GM21723 (cell line): ENCODE data around the gene PARP4.
"Not testable (repeated sequence)": the region's sequence is repeated elsewhere in the genome, so short reads cannot be mapped to it uniquely, and the experiment has no call there.

Experiments used
- ATAC-seq: cut with Tn5 transposase; IDR thresholded peaks from one replicate; pipeline ENCODE4 v1.9.1; 2021; ENCODE audit warnings: mild to moderate bottlenecking, moderate library complexity; ENCODE audit not compliant: unreplicated experiment

PARP4 gene

GRCh38 chr13:24380227-24380626 lies 132.4 kb downstream of the PARP4 start:
- not testable (repeated sequence) for ATAC-seq

GRCh38 chr13:24371273-24371672 lies 141.3 kb downstream of the PARP4 start:
- ATAC-seq = not testable (repeated sequence)
